K562 (cell line): ENCODE measurements around the gene CLNK.

Experiments used
- BRCA1 ChIP-seq, 2 experiments: fragments of 450-650 bp in 1 of 2; sonication (generic) in 1 of 2; formaldehyde crosslinking in 1 of 2; IDR thresholded peaks; 2 replicates each; pipeline versions ENCODE4 v1.5.0 to v1.6.1; 2017 to 2020; ENCODE audit warnings: mild to moderate bottlenecking in 1 of 2, missing genetic modification reagents in 1 of 2
- CBFA2T3 ChIP-seq: fragments of 450-650 bp; IDR thresholded peaks from 2 replicates; pipeline ENCODE4 v1.6.1; 2017
- NR3C1 ChIP-seq: sonication (generic); formaldehyde crosslinking; IDR thresholded peaks from 2 replicates; pipeline ENCODE4 v1.8.1; 2022; ENCODE audit warnings: missing genetic modification reagents

DNA sequence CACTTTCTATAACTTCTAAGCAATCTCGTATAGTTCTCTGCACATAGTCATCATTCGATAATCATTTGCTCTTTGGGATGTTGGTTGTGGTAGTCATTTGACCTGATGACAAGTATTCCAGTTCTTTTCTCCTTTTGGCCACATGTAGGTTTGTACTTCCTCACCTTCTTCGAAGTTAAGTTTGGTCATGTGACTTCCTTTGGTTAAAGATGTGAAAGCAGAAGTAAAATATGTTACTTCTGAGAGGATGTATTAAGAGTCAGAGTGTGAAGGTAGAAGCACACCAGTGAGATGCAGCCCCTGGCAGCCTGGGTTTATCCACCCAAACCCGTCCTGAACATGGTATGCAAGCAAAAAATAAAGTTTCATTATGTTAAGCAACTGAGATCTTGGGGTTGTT, 178.5 kb downstream of the CLNK start:
- TF ChIP-seq NR3C1 (CRISPR knock-in tag) (no peak), BRCA1 (IDR thresholded peaks at IDR 0.05) (no peak), BRCA1 (CRISPR knock-in tag; IDR thresholded peaks at IDR 0.05) (no peak), CBFA2T3 (no peak)
